Right lobe of liver (tissue), 6 donors: ENCODE data around the gene IFI35. TPM values are rescaled to one million over a fixed set of nuclear protein-coding genes. Genes with fewer than 3 reads are reported as not detected.
"Not testable (repeated sequence)": the region's sequence is repeated elsewhere in the genome, so short reads cannot be mapped to it uniquely, and the experiment has no call there.

Experiments used
- ATAC-seq, 4 donors: fragments of 200-7000 bp; cut with Tn5 transposase; one replicate each; pipeline ENCODE4 v1.9.1; 2020; ENCODE audit warnings: mild to moderate bottlenecking in 4 of 4, moderate library complexity in 4 of 4
- DNase-seq, 3 donors: peaks; one replicate each; pipeline ENCODE4 v3.0.0-alpha.2; 2020
- H3K27ac ChIP-seq, 3 donors: fragments of 200-600 bp; one replicate each; pipeline ENCODE4 v1.8.0; 2022
- H3K27me3 ChIP-seq, 2 donors: fragments of 200-600 bp; one replicate each; pipeline ENCODE4 v1.8.0; 2022
- H3K36me3 ChIP-seq, 4 donors: fragments of 200-600 bp; sonication (generic) in 1 of 4; one replicate each; pipeline versions ENCODE4 v1.5.1 to v1.8.0; 2017 to 2022; ENCODE audit warnings: control low read depth in 1 of 4
- H3K4me1 ChIP-seq, 4 donors: fragments of 200-600 bp; sonication (generic) in 1 of 4; one replicate each; pipeline versions ENCODE4 v1.5.1 to v1.8.0; 2017 to 2022; ENCODE audit warnings: control low read depth in 1 of 4
- H3K4me3 ChIP-seq, 3 donors: fragments of 200-600 bp; one replicate each; pipeline ENCODE4 v1.8.0; 2022
- H3K9me3 ChIP-seq, 4 donors: fragments of 200-600 bp; sonication (generic) in 1 of 4; one replicate each; pipeline versions ENCODE4 v1.5.1 to v1.8.0; 2017 to 2022; ENCODE audit warnings: control low read depth in 1 of 4
- POLR2A ChIP-seq: fragments of 450-650 bp; IDR thresholded peaks from one replicate; pipeline ENCODE4 v1.6.1; 2017; ENCODE audit warnings: antibody characterized with exemption, mild to moderate bottlenecking
- WGBS: methylation state at CpG from one replicate; pipeline ENCODE4 v1.1.6; 2018; ENCODE audit warnings: low coverage, low lambda C conversion rate; ENCODE audit not compliant: insufficient coverage; ENCODE audit errors: missing lambda C conversion rate; 5-methylcytosine and 5-hydroxymethylcytosine counted together
- intact Hi-C, 2 donors: fragments of 100-400 bp; cut with DNase I; formaldehyde crosslinking; loops; one replicate each; pipeline versions ENCODE4 v1.11.2 to v1.14.1; 2022
- total RNA-seq, 6 experiments: library from RNA; depleted of rRNA in 2 of 6; stranded (reverse); fragments of >200 nt in 2 of 6; fragmentation: NEBNext Ultra II Directional in 3 of 6; extraction: Animal tissue kit (Norgen Biotek cat#: 25700) in 3 of 6; gene quantifications; one replicate each; pipeline versions ENCODE4 v1.1.0 to v1.2.4, GENCODE V29; 2016 to 2023
- TF ChIP-seq, protein P1 (sequence below), 4 donors: fragments of 200-600 bp in 3 of 4; fragments of 450-650 bp in 1 of 4; IDR thresholded peaks; one replicate each; pipeline versions ENCODE4 v1.5.1 to v1.8.0; 2016 to 2022; ENCODE audit warnings: antibody characterized with exemption in 4 of 4, mild to moderate bottlenecking in 2 of 4
- donor health status: DM: no; HTN: yes; CAD: no.
- donor health status: DM: no; HTN: no; CAD: no.
- donor health status: DM: no; HTN: no; CAD: no.
- donor health status: DM: no; HTN: yes; CAD: no.
- donor health status: DM: no; HTN: yes; CAD: no.

The IFI35 gene
- total RNA-seq, 6 experiments from 2014 or later, result 14.1 to 23.3 (median 18.1) TPM

DNA sequence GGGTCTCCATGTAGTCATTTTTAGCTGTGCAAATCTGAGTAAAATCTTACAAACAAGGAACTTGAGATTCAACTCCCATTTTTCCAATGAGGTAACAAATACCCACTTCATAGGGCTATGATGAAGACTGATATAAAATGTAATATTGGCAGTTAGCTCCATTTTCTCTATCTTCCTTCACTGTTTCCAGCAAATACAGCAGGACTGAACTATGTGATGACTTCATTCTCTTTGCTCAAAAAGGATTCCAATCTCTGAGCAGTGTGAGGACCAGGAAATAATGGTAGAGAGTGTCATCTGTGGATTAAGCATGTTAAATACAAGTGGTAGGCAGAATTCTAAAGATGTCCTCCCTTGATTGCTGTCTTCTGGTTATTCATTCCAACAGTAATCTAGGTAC, 36.7 kb downstream of the IFI35 start:
- no peak for DNase-seq
- no peak for ATAC-seq

DNA sequence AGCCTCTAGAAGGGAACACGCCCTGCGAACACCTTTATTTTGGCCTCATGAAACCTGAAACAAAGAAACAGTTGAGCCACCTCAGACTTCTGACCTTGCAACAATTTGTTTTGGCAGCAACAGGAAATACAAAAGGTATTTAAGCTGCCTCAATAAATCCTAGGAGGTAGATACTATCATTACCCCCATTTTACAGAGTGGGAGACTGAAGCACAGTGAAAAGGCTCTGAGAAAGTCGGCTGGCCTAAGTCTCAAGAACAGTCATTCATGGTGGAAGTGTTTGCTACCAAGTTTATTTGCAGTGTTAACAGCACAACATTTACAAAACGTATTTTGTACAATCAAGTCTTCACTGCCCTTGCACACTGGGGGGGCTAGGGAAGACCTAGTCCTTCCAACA, 37.4 kb downstream of the IFI35 start:
- intact Hi-C loops, result no loop called here
- H3K4me3 ChIP-seq, result no peak overlapping the region
- H3K36me3 ChIP-seq, result no peaks in the 10 kb centered on the region
- ATAC-seq (no peak), DNase-seq (no peak)
- no peak overlapping the region for H3K27ac ChIP-seq
- H3K4me1 ChIP-seq, result peaks cover 0 to 32% (median 8%) of the 10 kb centered on the region in 4 donors
- 70% methylated on average over 3 of the region's 4 CpGs for WGBS
- H3K27me3 ChIP-seq, result no peaks in the 10 kb centered on the region
- no peak for TF ChIP-seq POLR2A
- TF ChIP-seq, protein P1, sequence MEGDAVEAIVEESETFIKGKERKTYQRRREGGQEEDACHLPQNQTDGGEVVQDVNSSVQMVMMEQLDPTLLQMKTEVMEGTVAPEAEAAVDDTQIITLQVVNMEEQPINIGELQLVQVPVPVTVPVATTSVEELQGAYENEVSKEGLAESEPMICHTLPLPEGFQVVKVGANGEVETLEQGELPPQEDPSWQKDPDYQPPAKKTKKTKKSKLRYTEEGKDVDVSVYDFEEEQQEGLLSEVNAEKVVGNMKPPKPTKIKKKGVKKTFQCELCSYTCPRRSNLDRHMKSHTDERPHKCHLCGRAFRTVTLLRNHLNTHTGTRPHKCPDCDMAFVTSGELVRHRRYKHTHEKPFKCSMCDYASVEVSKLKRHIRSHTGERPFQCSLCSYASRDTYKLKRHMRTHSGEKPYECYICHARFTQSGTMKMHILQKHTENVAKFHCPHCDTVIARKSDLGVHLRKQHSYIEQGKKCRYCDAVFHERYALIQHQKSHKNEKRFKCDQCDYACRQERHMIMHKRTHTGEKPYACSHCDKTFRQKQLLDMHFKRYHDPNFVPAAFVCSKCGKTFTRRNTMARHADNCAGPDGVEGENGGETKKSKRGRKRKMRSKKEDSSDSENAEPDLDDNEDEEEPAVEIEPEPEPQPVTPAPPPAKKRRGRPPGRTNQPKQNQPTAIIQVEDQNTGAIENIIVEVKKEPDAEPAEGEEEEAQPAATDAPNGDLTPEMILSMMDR (IDR thresholded peaks at IDR 0.05), result no peak
- H3K9me3 ChIP-seq, result no peaks in the 10 kb centered on the region

More for the DNA sequence above, 36.7 kb downstream of the IFI35 start:
- H3K36me3 ChIP-seq, result no peaks in the 10 kb centered on the region
- H3K4me3 ChIP-seq, result no peak overlapping the region
- H3K27ac ChIP-seq, result no peak overlapping the region
- intact Hi-C loops, result no loop called here
- H3K9me3 ChIP-seq, result no peaks in the 10 kb centered on the region
- H3K4me1 ChIP-seq, result peaks cover 0 to 33% (median 8%) of the 10 kb centered on the region in 4 donors
- H3K27me3 ChIP-seq, result no peaks in the 10 kb centered on the region
- TF ChIP-seq, protein P1 (IDR thresholded peaks at IDR 0.05), result no peak
- no peak for TF ChIP-seq POLR2A

DNA sequence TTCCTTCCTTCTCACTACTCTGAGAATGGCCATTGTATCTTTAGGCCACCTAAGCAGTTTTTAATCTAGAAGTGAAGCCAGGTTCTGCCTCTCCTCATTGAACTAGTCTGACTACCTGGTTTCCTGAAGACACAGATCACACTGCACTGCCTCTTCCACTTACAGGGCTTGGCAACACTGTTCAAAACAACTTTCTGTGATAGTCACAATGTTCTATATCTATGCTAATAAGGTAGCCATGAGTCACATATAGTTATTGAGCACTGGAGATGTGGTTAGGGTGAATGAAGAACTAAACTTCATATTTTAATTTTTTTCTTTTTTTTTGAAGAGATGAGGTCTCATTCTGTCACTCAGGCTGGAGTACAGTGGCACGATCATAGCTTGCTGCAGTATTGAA, 45.4 kb downstream of the IFI35 start:
- DNase-seq, result no peak
- no peak for ATAC-seq
- TF ChIP-seq, protein P1 (IDR thresholded peaks at IDR 0.05), result no peak
- no peak for TF ChIP-seq POLR2A
- H3K4me3 ChIP-seq, result no peak overlapping the region
- H3K4me1 ChIP-seq, result no peaks in the 10 kb centered on the region
- H3K9me3 ChIP-seq, result no peaks in the 10 kb centered on the region
- H3K27me3 ChIP-seq, result no peaks in the 10 kb centered on the region
- intact Hi-C loops, result no loop called here
- 80% methylated on average over 1 of the region's 1 CpG for WGBS
- no peaks in the 10 kb centered on the region for H3K36me3 ChIP-seq
- H3K27ac ChIP-seq, result no peak overlapping the region

DNA sequence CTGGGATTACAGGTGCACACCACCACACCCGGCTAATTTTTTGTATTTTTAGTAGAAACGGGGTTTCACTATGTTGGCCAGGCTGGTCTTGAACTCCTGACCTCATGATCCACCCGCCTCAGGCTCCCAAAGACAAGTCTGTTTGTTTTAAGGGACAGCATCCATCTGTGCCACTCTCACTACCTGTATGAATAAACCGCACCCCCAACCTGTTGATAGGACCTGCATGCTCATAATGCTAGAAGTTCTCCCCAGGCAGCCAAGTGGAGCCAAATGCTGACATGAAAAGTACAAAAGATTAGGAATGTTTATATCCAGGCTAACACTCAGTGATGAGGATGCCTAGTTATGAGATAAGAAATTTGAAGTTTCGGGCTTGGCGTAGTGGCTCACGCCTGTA, 46.4 kb downstream of the IFI35 start:
- H3K36me3 ChIP-seq, H3K9me3 ChIP-seq, ATAC-seq, H3K27me3 ChIP-seq, H3K4me1 ChIP-seq, H3K4me3 ChIP-seq, intact Hi-C loops, H3K27ac ChIP-seq: not testable (repeated sequence)
- WGBS, result 93% methylated on average over 7 of the region's 7 CpGs
- peak in 1 of 3 donors; percentile 11 for DNase-seq

DNA sequence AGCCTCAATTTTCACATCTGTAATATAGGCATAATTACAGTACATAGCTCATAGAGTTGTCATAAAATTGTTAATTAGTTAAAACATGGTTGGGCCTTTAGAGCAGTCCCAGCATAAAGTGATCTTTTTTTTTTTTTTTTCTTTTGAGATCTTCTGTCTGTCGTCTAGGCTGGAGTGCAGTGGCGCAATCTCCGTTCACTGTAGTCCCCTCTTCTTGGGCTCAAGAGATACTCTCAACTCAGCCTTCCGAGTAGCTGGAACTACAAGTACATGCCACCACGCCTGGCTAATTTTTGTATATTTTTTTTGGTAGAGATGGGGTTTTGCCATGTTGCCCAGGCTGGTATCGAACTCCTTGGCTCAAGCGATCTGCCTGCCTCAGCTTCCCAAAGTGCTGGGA, 49.5 kb downstream of the IFI35 start:
- Histone ChIP-seq H3K27ac (no peak overlapping the region), H3K27me3 (no peaks in the 10 kb centered on the region), H3K36me3 (no peaks in the 10 kb centered on the region), H3K4me3 (no peak overlapping the region), H3K9me3 (no peaks in the 10 kb centered on the region), H3K4me1 (no peaks in the 10 kb centered on the region)
- WGBS, result 100% methylated on average over 4 of the region's 7 CpGs
- intact Hi-C loops, result no loop called here
- DNase-seq (no peak), ATAC-seq (no peak)
- TF ChIP-seq, protein P1 (IDR thresholded peaks at IDR 0.05), result no peak
- TF ChIP-seq POLR2A, result no peak
